D721Med (cell line): ENCODE results near the gene CCNL1.
"Not testable (repeated sequence)": the region's sequence is repeated elsewhere in the genome, so short reads cannot be mapped to it uniquely, and the experiment has no call there.

Experiments used
- DNase-seq: peaks from one replicate; pipeline ENCODE4 v3.0.0; 2011; ENCODE audit warnings: low spot score; ENCODE audit not compliant: insufficient read length
- FAIRE-seq: peaks from 2 replicates; lab custom pipeline; 2011; peaks lifted over from hg19 to GRCh38; lab: Jason Lieb, UNC
- CTCF ChIP-seq: IDR thresholded peaks from 2 replicates; pipeline ENCODE4 v1.5.1; 2012; ENCODE audit warnings: mild to moderate bottlenecking, control low read depth; ENCODE audit not compliant: insufficient read depth; ENCODE audit errors: missing control alignments

CCNL1 gene

GRCh38 chr3:157159762-157160657, at the start of gene CCNL1:
Gene CCNL1, minus strand, starts transcription at chr3:157160147. Its CDS starts 53 bp downstream, at chr3:157160094.
- FAIRE-seq, result no peak
- TF ChIP-seq CTCF, result no peak
- DNase-seq, result peak; percentile 73

GRCh38 chr3:157204880-157205279, 44.9 kb upstream of the CCNL1 start:
- DNase-seq (no peak), FAIRE-seq (no peak)
- no peak for TF ChIP-seq CTCF

- FAIRE-seq (no peak), DNase-seq (no peak)
Measured at GRCh38 chr3:157204431-157204830, 44.5 kb upstream of the CCNL1 start.

GRCh38 chr3:157201648-157202278, 41.8 kb upstream of the CCNL1 start:
- peak; percentile 64 for FAIRE-seq
- TF ChIP-seq CTCF, result peak; percentile 62
- no peak for DNase-seq

More at GRCh38 chr3:157204431-157204830, 44.5 kb upstream of the CCNL1 start:
- TF ChIP-seq CTCF, result peak; percentile 55

- no peak for DNase-seq
- no peak for FAIRE-seq
- TF ChIP-seq CTCF, result no peak
Measured at GRCh38 chr3:157199841-157200240, 39.9 kb upstream of the CCNL1 start.

GRCh38 chr3:157195965-157196364, 36.0 kb upstream of the CCNL1 start:
- TF ChIP-seq CTCF, result no peak
- DNase-seq, result no peak
- no peak for FAIRE-seq

- not testable (repeated sequence) for FAIRE-seq, DNase-seq
Measured at GRCh38 chr3:157191149-157191548, 31.2 kb upstream of the CCNL1 start.
